Pancreas (tissue), 10 donors: ENCODE results near the gene KIF22. TPM values are rescaled to one million over a fixed set of nuclear protein-coding genes. Genes with fewer than 3 reads are reported as not detected.
"Not testable (repeated sequence)": the region's sequence is repeated elsewhere in the genome, so short reads cannot be mapped to it uniquely, and the experiment has no call there.

Source experiments
- ATAC-seq, 4 donors: fragments of 200-7000 bp; cut with Tn5 transposase; one replicate each; pipeline versions ENCODE4 v1.8.0 to v1.9.1; 2020; ENCODE audit warnings: mild to moderate bottlenecking in 4 of 4, moderate library complexity in 4 of 4
- DNase-seq, 6 donors: peaks; one replicate each; pipeline ENCODE4 v3.0.0-alpha.2; 2020
- FAIRE-seq: peaks from 2 replicates; lab custom pipeline; 2012; peaks lifted over from hg19 to GRCh38; lab: Jason Lieb, UNC
- H3K27ac ChIP-seq, 4 donors: fragments of 200-600 bp; sonication (generic); 1 replicate in 3 of 4; 2 replicates in 1 of 4; pipeline versions ENCODE4 v1.5.0 to v1.8.0; 2020
- H3K27me3 ChIP-seq, 4 donors: fragments of 200-600 bp; one replicate each; pipeline ENCODE4 v1.8.0; 2021
- H3K36me3 ChIP-seq, 3 donors: fragments of 200-600 bp; sonication (generic) in 1 of 3; one replicate each; pipeline versions ENCODE4 v1.5.0 to v1.8.0; 2020 to 2021
- H3K4me1 ChIP-seq, 3 donors: fragments of 200-600 bp; one replicate each; pipeline ENCODE4 v1.8.0; 2021
- H3K4me3 ChIP-seq, 4 donors: fragments of 200-600 bp; sonication (generic) in 2 of 4; one replicate each; pipeline versions ENCODE4 v1.5.0 to v1.8.0; 2020 to 2021
- H3K9me3 ChIP-seq, 4 donors: fragments of 200-600 bp; one replicate each; pipeline ENCODE4 v1.8.0; 2021
- WGBS, 2 donors: extraction: QIAGEN DNeasy Blood & Tissue Kit; methylation state at CpG; one replicate each; pipeline ENCODE4 v1.1.7; 2013; 5-methylcytosine and 5-hydroxymethylcytosine counted together
- intact Hi-C, 3 donors: fragments of 100-400 bp; cut with DNase I; formaldehyde crosslinking; loops; one replicate each; pipeline versions ENCODE4 v1.11.1 to v1.14.2; 2022
- polyA plus RNA-seq, 2 donors: library from polyadenylated mRNA; stranded (reverse); fragments of 200-250 nt; gene quantifications; one replicate each; pipeline ENCODE4 v1.2.3, GENCODE V29; 2013
- total RNA-seq, 6 donors: library from RNA; stranded (reverse); fragmentation: NEBNext Ultra II Directional in 4 of 6; extraction: Animal tissue kit (Norgen Biotek cat#: 25700) in 4 of 6; gene quantifications; one replicate each; pipeline versions ENCODE4 v1.2.1 to v1.2.4, GENCODE V29; 2021 to 2023
- TF ChIP-seq, protein P1 (sequence below), 4 donors: fragments of 200-600 bp; sonication (generic) in 3 of 4; IDR thresholded peaks; one replicate each; pipeline versions ENCODE4 v1.5.0 to v1.8.0; 2021; ENCODE audit warnings: antibody characterized with exemption in 4 of 4
- donor health status: healthy with polysubstance abuse.
- donor health status: DM: no; HTN: no; CAD: no; lungs with moderate emphysema.
- donor health status: DM: no; HTN: no; CAD: no.
- donor health status: control.
- donor health status: control.
- donor health status: Bipolar disorder and iron deficiency.
- donor health status: DM: yes; HTN: yes; CAD: no.
- donor health status: DM: no; HTN: no; CAD: no.
- donor health status: DM: no; HTN: no; CAD: no.
- donor health status: DM: yes; HTN: yes; CAD: no.

The KIF22 gene
- total and polyA plus RNA-seq, 8 donors = 7.7 to 51.2 (median 13.9) TPM

DNA sequence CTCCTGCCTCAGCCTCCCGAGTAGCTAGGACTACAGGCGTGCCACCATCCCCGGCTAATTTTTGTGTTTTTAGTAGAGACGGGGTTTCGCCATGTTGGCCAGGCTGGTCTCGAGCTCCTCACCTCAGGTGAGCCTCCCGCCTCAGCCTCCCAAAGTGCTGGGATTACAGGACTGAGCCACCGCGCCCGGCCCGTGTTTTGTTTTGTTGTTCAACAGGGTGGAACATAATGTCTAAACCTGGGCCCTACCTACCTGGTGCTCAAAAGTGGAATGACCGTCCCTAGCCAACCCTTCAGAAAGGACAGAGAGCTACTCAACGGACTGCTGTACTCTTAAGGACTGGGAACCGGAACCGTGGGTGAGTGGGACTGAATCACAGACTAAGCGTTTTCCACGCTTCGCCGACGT, 772 bp upstream of the KIF22 start:
- 58 to 59% methylated on average over 19 to 20 of the region's 20 CpGs for WGBS, 2 donors
- Histone ChIP-seq H3K4me3 (peak overlapping the region; percentile 45 to 97 (median 85)), H3K27me3 (no peaks in the 10 kb centered on the region), H3K9me3 (no peaks in the 10 kb centered on the region), H3K4me1 (peaks cover 4 to 14% (median 9%) of the 10 kb centered on the region in 3 donors), H3K36me3 (no peaks in the 10 kb centered on the region), H3K27ac (peak overlapping the region; percentile 78 to 92 (median 84))
- DNase-seq = peak in 2 of 6 donors; percentile 47 to 64
- TF ChIP-seq, protein P1, sequence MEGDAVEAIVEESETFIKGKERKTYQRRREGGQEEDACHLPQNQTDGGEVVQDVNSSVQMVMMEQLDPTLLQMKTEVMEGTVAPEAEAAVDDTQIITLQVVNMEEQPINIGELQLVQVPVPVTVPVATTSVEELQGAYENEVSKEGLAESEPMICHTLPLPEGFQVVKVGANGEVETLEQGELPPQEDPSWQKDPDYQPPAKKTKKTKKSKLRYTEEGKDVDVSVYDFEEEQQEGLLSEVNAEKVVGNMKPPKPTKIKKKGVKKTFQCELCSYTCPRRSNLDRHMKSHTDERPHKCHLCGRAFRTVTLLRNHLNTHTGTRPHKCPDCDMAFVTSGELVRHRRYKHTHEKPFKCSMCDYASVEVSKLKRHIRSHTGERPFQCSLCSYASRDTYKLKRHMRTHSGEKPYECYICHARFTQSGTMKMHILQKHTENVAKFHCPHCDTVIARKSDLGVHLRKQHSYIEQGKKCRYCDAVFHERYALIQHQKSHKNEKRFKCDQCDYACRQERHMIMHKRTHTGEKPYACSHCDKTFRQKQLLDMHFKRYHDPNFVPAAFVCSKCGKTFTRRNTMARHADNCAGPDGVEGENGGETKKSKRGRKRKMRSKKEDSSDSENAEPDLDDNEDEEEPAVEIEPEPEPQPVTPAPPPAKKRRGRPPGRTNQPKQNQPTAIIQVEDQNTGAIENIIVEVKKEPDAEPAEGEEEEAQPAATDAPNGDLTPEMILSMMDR (IDR thresholded peaks at IDR 0.05) = no peak
- intact Hi-C loops = no loop called here
- FAIRE-seq = no peak
- peak; percentile 5 to 21 (median 12) for ATAC-seq

DNA sequence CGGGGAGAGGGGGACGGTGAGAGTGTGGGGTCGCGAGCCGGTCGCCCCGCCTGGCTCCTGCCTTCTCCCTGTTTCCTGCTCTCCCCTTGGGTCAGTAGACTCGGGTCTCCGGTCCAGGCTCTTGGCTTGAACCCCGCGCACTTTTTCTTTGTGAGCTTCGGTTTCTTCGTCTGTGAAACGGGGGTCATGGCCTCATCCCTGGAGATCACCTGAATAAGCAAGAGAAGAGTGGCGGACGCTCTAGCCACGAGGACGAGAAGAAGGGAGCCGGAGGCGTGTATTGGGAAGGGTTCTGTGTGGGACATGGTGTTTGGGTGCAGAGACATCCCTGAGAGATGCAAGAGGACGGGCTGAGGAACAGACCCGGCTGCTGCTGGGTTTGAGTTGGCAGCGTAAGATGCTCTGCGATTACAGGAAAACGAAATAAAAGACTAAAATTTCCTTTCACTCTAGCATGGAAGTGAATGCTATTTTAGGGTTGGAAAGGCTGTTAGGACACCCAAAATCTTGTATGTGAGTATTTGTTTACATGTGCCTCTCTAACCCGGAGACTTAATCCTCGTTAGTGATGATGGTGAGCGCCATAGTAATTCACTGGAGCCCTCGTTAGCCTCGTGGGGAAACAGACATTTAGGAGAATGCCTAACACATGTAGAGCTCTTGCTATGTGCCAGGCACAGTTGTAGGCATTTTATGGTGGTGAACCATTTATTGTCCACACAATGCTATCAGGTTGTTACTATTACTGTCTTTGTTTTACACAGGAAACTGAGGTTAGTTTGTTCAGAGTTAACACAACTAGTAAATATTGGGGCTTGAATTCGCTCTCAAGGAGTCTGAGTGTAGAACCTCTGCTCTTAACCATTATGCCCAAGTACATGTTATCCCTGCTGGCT, 646 bp downstream of the KIF22 start:
- 2% methylated on average over 31 of the region's 31 CpGs for WGBS, 2 donors
- intact Hi-C loops = no loop called here
- H3K4me3 ChIP-seq = peak overlapping the region; percentile 80 to 97 (median 94)
- FAIRE-seq (no peak), DNase-seq (no peak), ATAC-seq (peak in 1 of 4 donors; percentile 3)
- peaks cover 4 to 11% (median 9%) of the 10 kb centered on the region in 3 donors for H3K4me1 ChIP-seq
- H3K27me3 ChIP-seq = no peaks in the 10 kb centered on the region
- H3K36me3 ChIP-seq = no peaks in the 10 kb centered on the region
- H3K9me3 ChIP-seq = no peaks in the 10 kb centered on the region
- TF ChIP-seq, protein P1 (IDR thresholded peaks at IDR 0.05) = no peak
- H3K27ac ChIP-seq = peak overlapping the region in 2 of 4 donors; percentile 28 to 40

DNA sequence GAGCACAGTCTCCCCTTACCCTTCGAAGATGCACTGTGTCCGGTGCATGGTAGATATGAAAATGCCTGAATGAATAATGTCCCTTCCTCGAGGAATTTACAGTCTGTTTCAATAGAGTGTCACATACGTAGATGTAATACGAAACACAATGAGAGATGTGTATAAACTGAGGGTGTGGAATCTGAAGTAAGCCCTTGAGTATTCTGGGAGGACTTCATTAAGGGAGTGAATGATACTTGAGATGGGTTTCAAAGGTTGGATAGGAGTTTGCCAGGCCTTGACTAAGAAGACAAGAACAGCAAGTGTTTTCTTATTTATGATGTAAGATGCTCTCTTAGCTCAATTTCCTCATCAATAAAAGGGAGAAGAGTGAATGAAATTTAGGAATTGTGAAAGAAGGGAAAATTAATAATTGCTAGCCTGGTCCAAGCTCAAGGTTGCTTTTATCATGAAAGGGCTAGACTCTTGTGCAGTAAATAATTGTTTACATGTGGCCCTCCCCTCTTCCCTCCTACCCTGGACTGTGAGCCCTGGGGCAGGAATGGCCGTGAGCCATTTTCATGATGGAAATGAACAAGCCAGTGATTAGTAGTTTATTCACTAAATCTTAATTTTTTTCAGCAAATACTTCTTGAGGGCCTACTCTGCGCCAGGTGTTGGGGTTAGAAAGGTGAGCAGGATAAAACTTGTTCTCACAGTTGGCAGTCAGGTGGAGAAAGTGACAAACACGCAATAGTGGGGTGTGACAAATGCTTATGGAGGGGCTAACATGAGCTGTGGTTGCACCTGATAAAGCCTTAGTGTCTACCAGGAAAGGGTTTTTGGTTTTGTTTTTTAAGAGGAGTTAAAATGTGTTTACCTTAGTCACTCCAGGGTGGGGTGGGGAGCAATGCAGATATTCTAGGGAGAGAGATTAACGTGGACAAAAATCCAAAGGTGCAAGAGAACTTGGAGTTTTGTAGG, 1.6 kb downstream of the KIF22 start:
- Histone ChIP-seq H3K36me3 (no peaks in the 10 kb centered on the region), H3K9me3 (no peaks in the 10 kb centered on the region), H3K4me1 (peaks cover 4 to 11% (median 9%) of the 10 kb centered on the region in 3 donors), H3K4me3 (peak overlapping the region in 1 of 4 donors; percentile 97), H3K27me3 (no peaks in the 10 kb centered on the region), H3K27ac (no peak overlapping the region)
- TF ChIP-seq, protein P1 (IDR thresholded peaks at IDR 0.05) = no peak
- intact Hi-C loops = no loop called here
- no peak for ATAC-seq
- FAIRE-seq = no peak
- no peak for DNase-seq
- WGBS, 2 donors = 71 to 74% methylated on average over 9 of the region's 9 CpGs

DNA sequence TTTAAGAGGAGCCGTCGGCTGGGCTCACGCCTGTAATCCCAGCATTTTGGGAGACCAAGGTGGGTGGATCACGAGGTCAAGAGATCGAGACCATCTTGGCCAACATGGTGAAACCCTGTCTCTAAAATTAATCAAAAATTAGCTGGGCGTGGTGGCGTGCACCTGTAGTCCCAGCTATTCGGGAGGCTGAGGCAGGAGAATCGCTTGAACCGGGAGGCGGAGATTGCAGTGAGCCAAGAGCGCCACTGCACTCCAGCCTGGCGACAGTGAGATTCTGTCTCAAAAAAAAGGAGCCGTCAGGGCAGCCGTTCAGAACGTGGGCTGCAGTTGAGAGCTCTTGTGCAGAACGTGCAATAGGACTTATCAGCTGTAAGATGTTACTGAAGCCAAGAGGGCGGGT, 2.6 kb downstream of the KIF22 start:
- DNase-seq, H3K4me3 ChIP-seq, H3K9me3 ChIP-seq, FAIRE-seq, H3K27ac ChIP-seq, H3K36me3 ChIP-seq, ATAC-seq, intact Hi-C loops, H3K27me3 ChIP-seq: not testable (repeated sequence)
- peaks cover 4 to 11% (median 9%) of the 10 kb centered on the region in 3 donors for H3K4me1 ChIP-seq
- 90 to 95% methylated on average over 18 of the region's 18 CpGs for WGBS, 2 donors

DNA sequence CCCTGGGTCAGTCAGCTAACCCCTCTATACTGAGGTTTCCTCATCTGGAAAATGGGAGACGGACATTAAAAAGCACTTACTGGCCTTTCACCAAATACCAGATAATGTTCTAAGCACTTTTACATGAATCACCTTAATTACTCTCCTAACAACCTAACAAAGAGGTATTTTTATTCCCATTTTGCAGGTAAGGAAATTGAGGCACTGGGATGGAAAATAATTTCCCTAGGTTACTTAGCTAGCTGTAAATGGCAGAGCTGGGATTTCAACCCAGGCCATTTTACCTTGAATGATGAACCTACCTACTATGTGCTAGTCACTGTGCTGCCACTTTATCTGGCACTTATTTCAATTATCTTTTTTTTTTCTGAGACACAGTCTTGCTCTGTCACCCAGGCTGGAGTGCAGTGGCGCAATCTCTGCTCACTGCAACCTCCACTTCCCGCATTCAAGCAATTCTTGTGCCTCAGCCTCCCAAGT, 3.7 kb downstream of the KIF22 start:
- Histone ChIP-seq H3K27ac (no peak overlapping the region), H3K36me3 (peaks cover 0 to 10% (median 0%) of the 10 kb centered on the region in 3 donors), H3K9me3 (no peaks in the 10 kb centered on the region), H3K4me1 (peaks cover 4 to 11% (median 9%) of the 10 kb centered on the region in 3 donors), H3K4me3 (no peak overlapping the region), H3K27me3 (no peaks in the 10 kb centered on the region)
- 98% methylated on average over 3 of the region's 3 CpGs for WGBS, 2 donors
- intact Hi-C loops = no loop called here
- TF ChIP-seq, protein P1 (IDR thresholded peaks at IDR 0.05) = no peak
- no peak for DNase-seq
- FAIRE-seq = no peak
- ATAC-seq = no peak
